ENCODE results near the gene LRRC10. TPM values are rescaled to one million over a fixed set of nuclear protein-coding genes. Genes with fewer than 3 reads are reported as not detected.

Gene LRRC10, protein sequence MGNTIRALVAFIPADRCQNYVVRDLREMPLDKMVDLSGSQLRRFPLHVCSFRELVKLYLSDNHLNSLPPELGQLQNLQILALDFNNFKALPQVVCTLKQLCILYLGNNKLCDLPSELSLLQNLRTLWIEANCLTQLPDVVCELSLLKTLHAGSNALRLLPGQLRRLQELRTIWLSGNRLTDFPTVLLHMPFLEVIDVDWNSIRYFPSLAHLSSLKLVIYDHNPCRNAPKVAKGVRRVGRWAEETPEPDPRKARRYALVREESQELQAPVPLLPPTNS
- under 0.01 TPM in 1 of 2 replicates, not detected in the other for total RNA-seq

DNA sequence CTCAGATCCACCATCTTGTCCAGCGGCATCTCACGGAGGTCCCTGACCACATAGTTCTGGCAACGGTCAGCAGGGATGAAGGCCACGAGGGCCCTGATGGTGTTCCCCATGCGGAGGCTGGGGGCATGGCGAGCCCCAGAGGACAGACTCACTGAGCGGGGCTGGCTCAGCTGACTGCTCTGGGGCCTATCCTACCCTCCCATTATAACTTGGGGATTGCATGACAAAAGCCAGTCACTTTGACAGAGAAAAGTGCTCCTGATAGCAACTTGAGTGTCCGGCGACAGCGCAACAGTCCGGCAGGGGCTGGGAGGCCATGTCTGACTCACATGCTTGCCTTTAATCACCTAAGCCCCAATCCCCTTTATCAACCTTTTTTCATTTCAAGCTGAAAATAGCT, at the start of gene LRRC10:
Gene LRRC10, minus strand, starts transcription at position 179 of the 400 bp plus-strand sequence. Its CDS starts 69 bp downstream, at position 110.

DNA sequence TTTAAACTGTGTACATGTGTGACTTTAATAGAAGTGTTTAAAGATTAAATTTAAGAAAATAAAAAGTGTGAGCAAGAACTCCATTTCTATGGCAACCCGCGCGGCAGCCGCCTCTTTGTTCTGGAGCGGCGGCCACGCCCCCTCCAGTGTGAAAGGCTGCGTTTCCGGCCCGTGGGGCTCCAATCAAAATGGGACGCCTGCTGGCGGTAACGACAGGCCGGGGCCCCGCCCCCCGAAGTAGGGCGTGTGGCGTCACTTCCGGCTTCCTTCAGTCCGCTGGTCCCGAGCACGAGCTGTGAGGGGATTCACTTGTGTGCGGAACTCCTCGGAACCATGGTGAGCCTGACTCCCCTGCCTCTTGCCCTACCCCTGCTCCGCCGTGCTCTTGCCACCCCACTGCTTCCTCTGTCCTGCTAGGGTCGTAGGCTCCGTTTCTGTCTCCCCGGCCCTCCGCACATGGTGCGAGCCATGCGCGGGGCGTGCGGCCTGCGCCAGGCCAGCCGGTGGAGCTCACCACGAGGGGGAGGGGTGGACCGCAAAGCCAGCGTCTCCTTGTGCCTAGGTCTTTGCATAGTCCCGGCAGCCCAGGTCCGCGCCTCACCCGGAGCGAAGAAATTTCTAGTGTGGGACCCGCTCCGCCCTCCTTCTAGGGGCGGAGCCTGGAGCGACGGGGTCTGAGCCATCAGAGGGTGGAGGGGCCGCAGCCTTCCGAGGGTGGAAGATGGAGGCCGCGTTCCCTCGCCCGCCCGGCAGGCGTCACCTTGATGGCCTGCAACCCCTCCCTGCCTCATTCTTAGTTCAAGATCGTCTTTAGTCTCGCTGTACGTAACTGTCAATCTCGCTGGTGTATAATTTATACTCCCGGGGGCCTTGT, 25.3 kb downstream of the LRRC10 start, which contains the start of gene CCT2:
Gene CCT2, plus strand, starts transcription at position 271 of the 874 bp plus-strand sequence. Its CDS starts 63 bp downstream, at position 334.

Other genes with a start within 250 kb of the LRRC10 start
- 28.4 and 31.7 TPM in 2 replicates for gene FRS2, start 140.5 kb downstream of the LRRC10 start, total RNA-seq
- 153 and 156 TPM in 2 replicates for gene CCT2, start 25.4 kb downstream of the LRRC10 start, total RNA-seq
- gene BEST3, start 88.4 kb upstream of the LRRC10 start, total RNA-seq = not detected in 2 replicates
- 3.1 and 6.3 TPM in 2 replicates for gene RAB3IP, start 128.0 kb upstream of the LRRC10 start, total RNA-seq
- under 0.01 TPM in 2 replicates for gene MYRFL, start 214.3 kb upstream of the LRRC10 start, total RNA-seq